HL-60 (cell line): ENCODE results near the gene GLYATL3.

Experiments
- CTCF ChIP-seq: IDR thresholded peaks from one replicate; pipeline ENCODE4 v1.5.1; 2011; ENCODE audit warnings: low read length, control low read depth, inconsistent platforms; ENCODE audit not compliant: insufficient read depth
- GABPA ChIP-seq: IDR thresholded peaks from 2 replicates; pipeline ENCODE4 v1.6.1; 2012; ENCODE audit warnings: low read depth
- POLR2AphosphoS5 ChIP-seq: IDR thresholded peaks from 2 replicates; pipeline ENCODE4 v1.6.1; 2012; ENCODE audit warnings: low read depth
- TF ChIP-seq, protein P1 (sequence below): IDR thresholded peaks from 2 replicates; pipeline ENCODE4 v1.6.1; 2012; ENCODE audit warnings: low read depth; ENCODE audit not compliant: insufficient replicate concordance

DNA sequence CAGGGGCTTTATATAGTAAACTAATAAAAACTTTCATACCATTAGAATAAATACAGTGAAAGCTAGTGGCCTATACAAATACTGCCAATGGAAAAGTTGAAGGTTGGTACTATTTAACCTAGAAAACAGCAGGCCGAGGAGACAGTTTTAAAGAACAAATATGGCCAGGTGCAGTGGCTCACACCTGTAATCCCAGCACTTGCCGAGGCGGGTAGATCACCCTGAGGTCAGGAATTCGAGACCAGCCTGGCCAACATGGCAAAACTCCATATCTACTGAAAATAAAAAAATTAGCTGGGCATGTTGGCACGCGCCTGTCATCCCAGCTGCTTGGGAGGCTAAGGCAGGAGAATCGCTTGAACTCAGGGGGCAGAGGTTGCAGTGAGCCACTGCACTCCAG lies 24.8 kb downstream of the GLYATL3 start:
- TF ChIP-seq CTCF (no peak), POLR2AphosphoS5 (no peak), GABPA (no peak)
- TF ChIP-seq, protein P1, sequence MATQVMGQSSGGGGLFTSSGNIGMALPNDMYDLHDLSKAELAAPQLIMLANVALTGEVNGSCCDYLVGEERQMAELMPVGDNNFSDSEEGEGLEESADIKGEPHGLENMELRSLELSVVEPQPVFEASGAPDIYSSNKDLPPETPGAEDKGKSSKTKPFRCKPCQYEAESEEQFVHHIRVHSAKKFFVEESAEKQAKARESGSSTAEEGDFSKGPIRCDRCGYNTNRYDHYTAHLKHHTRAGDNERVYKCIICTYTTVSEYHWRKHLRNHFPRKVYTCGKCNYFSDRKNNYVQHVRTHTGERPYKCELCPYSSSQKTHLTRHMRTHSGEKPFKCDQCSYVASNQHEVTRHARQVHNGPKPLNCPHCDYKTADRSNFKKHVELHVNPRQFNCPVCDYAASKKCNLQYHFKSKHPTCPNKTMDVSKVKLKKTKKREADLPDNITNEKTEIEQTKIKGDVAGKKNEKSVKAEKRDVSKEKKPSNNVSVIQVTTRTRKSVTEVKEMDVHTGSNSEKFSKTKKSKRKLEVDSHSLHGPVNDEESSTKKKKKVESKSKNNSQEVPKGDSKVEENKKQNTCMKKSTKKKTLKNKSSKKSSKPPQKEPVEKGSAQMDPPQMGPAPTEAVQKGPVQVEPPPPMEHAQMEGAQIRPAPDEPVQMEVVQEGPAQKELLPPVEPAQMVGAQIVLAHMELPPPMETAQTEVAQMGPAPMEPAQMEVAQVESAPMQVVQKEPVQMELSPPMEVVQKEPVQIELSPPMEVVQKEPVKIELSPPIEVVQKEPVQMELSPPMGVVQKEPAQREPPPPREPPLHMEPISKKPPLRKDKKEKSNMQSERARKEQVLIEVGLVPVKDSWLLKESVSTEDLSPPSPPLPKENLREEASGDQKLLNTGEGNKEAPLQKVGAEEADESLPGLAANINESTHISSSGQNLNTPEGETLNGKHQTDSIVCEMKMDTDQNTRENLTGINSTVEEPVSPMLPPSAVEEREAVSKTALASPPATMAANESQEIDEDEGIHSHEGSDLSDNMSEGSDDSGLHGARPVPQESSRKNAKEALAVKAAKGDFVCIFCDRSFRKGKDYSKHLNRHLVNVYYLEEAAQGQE, result no peak
